Lower leg skin (tissue), 4 donors: ENCODE data around the gene FOXF1. TPM values are rescaled to one million over a fixed set of nuclear protein-coding genes. Genes with fewer than 3 reads are reported as not detected.

Source experiments
- DNase-seq, 2 donors: peaks; one replicate each; pipeline ENCODE4 v3.0.0-alpha.2; 2019; ENCODE audit warnings: low spot score in 2 of 2
- H3K4me3 ChIP-seq: fragments of 200-600 bp; sonication (generic); 2 replicates; pipeline ENCODE4 v1.5.1; 2017; ENCODE audit warnings: mild to moderate bottlenecking, low read depth; ENCODE audit not compliant: poor library complexity, severe bottlenecking
- CTCF ChIP-seq, 3 donors: fragments of 450-650 bp; IDR thresholded peaks; one replicate each; pipeline ENCODE4 v1.5.1; 2016; ENCODE audit warnings: antibody characterized with exemption in 3 of 3, mild to moderate bottlenecking in 3 of 3, moderate library complexity in 2 of 3
- POLR2A ChIP-seq, 2 donors: fragments of 450-650 bp; IDR thresholded peaks; one replicate each; pipeline ENCODE4 v1.6.1; 2016 to 2017; ENCODE audit warnings: antibody characterized with exemption in 2 of 2, mild to moderate bottlenecking in 1 of 2, moderate library complexity in 1 of 2
- WGBS, 2 donors: methylation state at CpG; one replicate each; pipeline ENCODE4 v1.1.5; 2018; 5-methylcytosine and 5-hydroxymethylcytosine counted together
- intact Hi-C: fragments of 100-400 bp; cut with DNase I; formaldehyde crosslinking; loops from one replicate; pipeline ENCODE4 v1.15.0; 2023; ENCODE audit warnings: low total_unique reads
- total RNA-seq, 4 donors: library from RNA; depleted of rRNA; stranded (reverse); fragments of >200 nt; gene quantifications; one replicate each; pipeline ENCODE4 v1.1.0, GENCODE V29; 2016

The FOXF1 gene
- total RNA-seq, 4 donors from 2014 or later = 0.10 to 0.45 TPM; not detected in 2

- TF ChIP-seq CTCF (IDR thresholded peaks at IDR 0.05) (no peak), POLR2A (IDR thresholded peaks at IDR 0.05) (no peak)
- no peak for DNase-seq
- H3K4me3 ChIP-seq = no peak overlapping the region
- WGBS, 2 donors = 78 to 85% methylated on average over 8 of the region's 8 CpGs
- intact Hi-C loops = no loop called here
Measured at GRCh38 chr16:86546638-86547013, 36.3 kb downstream of the FOXF1 start.

DNA sequence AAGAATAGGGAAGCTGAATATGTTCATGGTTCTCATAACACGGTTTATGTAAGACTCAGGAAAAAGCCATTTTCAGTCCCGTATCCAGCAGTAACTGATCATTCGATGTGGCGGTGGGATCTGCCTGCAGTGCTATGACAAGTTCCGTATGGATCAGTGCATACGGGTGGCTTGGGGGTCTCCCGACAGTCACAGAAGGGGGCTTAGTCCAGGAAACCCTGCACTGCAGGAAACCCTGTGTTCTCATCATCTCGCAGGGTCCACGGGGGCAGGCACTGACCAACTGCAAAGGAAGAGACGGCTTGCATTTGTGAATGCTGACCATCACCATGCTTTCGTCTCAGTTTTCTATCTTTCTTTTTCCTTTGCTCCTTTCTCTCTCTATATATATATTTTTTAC, 37.0 kb downstream of the FOXF1 start:
- TF ChIP-seq POLR2A (IDR thresholded peaks at IDR 0.05) = no peak
- no peak for TF ChIP-seq CTCF (IDR thresholded peaks at IDR 0.05)
- intact Hi-C loops = no loop called here
- no peak overlapping the region for H3K4me3 ChIP-seq
- no peak for DNase-seq
- 96 to 98% methylated on average over 11 of the region's 11 CpGs for WGBS, 2 donors

- no peak for TF ChIP-seq CTCF (IDR thresholded peaks at IDR 0.05)
- TF ChIP-seq POLR2A (IDR thresholded peaks at IDR 0.05) = no peak
- WGBS, 2 donors = 77% methylated on average over 8 of the region's 8 CpGs
- intact Hi-C loops = no loop called here
- no peak for DNase-seq
- H3K4me3 ChIP-seq = no peak overlapping the region
Measured at GRCh38 chr16:86549076-86549892, 39.0 kb downstream of the FOXF1 start.

DNA sequence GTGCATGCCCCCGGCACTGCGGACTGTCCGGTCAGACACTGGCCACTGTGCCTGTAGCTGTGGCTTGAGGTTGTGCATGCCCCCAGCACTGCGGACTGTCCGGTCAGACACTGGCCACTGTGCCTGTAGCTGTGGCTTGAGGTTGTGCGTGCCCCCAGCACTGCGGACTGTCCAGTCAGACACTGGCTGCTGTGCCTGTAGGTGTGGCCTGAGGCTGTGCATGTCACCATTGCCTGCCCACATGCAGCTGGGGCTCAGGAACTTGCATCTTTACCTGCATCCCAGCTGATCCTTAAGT, 39.5 kb downstream of the FOXF1 start:
- DNase-seq = no peak
- WGBS, 2 donors = 89 to 100% methylated on average over 2 to 4 of the region's 7 CpGs
- no peak overlapping the region for H3K4me3 ChIP-seq
- intact Hi-C loops = no loop called here
- TF ChIP-seq CTCF (IDR thresholded peaks at IDR 0.05) (no peak), POLR2A (IDR thresholded peaks at IDR 0.05) (no peak)

DNA sequence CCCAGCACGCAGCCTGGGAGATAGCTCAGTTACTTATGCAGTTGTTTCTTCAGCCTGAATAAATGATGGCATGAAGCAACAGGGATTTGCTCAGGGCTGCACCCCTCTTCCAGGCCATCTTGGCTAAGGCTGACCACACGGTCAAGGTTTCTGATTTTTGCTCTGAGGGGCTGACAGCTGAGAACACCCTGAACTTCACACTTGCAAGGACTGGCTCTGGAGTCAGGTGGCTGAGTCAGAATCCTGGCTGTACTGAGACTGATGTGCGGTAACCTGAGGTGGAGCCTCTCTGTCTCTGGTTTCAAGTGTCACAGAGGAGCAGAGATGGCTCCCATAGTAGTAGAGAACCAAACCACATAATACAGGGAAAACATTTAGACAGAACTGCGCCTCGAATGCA, 40.0 kb downstream of the FOXF1 start:
- 89 to 93% methylated on average over 5 of the region's 5 CpGs for WGBS, 2 donors
- TF ChIP-seq CTCF (IDR thresholded peaks at IDR 0.05) = no peak
- no peak for TF ChIP-seq POLR2A (IDR thresholded peaks at IDR 0.05)
- no peak for DNase-seq
- H3K4me3 ChIP-seq = no peak overlapping the region
- intact Hi-C loops = no loop called here

DNA sequence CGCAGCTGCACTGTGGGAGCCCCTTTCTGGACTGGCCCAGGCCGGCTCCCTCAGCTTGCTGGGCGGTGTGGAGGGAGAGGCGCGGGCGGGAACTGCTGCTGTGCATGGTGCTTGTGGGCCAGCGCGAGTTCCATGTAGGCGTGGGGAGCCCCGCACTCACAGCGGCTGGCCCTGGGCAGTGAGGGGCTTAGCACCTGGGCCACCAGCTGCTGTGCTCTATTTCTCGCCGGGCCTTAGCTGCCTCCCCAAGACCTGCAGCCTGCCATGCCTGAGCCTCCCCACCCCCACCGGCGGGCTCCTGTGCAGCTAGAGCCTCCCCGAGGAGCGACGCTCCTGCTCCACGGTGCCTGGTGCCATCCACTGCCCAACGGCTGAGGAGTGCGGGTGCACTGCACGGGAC, 43.0 kb downstream of the FOXF1 start:
- no peak for DNase-seq
- no peak overlapping the region for H3K4me3 ChIP-seq
- TF ChIP-seq CTCF (IDR thresholded peaks at IDR 0.05) (no peak), POLR2A (IDR thresholded peaks at IDR 0.05) (no peak)
- 95 to 99% methylated on average over 13 to 16 of the region's 22 CpGs for WGBS, 2 donors
- intact Hi-C loops = no loop called here
